K562 (cell line): ENCODE data around the gene RPL27A. TPM values are rescaled to one million over a fixed set of nuclear protein-coding genes. Genes with fewer than 3 reads are reported as not detected.
A peak's percentile ranks its signal among the peaks of the same experiment; 100 is the strongest.

Experiments used
- BACH1 ChIP-seq: fragments of 200-800 bp; sonication (Bioruptor generic); IDR thresholded peaks from 2 replicates; pipeline ENCODE4 v1.6.1; 2016; ENCODE audit warnings: missing genetic modification characterization, missing compliant biosample characterization
- DNMT1 ChIP-seq: fragments of 450-650 bp; IDR thresholded peaks from 2 replicates; pipeline ENCODE4 v1.6.1; 2016; ENCODE audit warnings: antibody characterized with exemption, mild to moderate bottlenecking
- ETV5 ChIP-seq: sonication (generic); formaldehyde crosslinking; IDR thresholded peaks from 2 replicates; pipeline ENCODE4 v1.4.0; 2020; ENCODE audit warnings: low read depth, mild to moderate bottlenecking, missing genetic modification reagents
- FOXP4 ChIP-seq: sonication (generic); formaldehyde crosslinking; IDR thresholded peaks from 2 replicates; pipeline ENCODE4 v1.8.0; 2022; ENCODE audit warnings: mild to moderate bottlenecking, missing genetic modification reagents, borderline replicate concordance
- HEY1 ChIP-seq: fragments of 250-450 bp; sonication (Bioruptor Pico); IDR thresholded peaks from 2 replicates; pipeline ENCODE4 v1.5.0; 2020; ENCODE audit warnings: mild to moderate bottlenecking, moderate library complexity, borderline replicate concordance
- HMG20B ChIP-seq: fragments of 250-450 bp; sonication (Bioruptor Pico); IDR thresholded peaks from 2 replicates; pipeline ENCODE4 v1.5.0; 2021; ENCODE audit warnings: mild to moderate bottlenecking
- NFIC ChIP-seq: fragments of 450-650 bp; IDR thresholded peaks from 2 replicates; pipeline ENCODE4 v1.6.1; 2017; ENCODE audit warnings: mild to moderate bottlenecking, inconsistent platforms
- NKRF ChIP-seq: fragments of 450-650 bp; IDR thresholded peaks from 2 replicates; pipeline ENCODE4 v1.6.1; 2016; ENCODE audit warnings: borderline replicate concordance
- RBM22 ChIP-seq: fragments of 200-400 bp; formaldehyde crosslinking; IDR thresholded peaks from 2 replicates; pipeline ENCODE4 v1.6.1; 2018; ENCODE audit warnings: low read length, low read depth; ENCODE audit not compliant: poor library complexity, severe bottlenecking
- SP1 ChIP-seq: sonication (generic); formaldehyde crosslinking; IDR thresholded peaks from 2 replicates; pipeline ENCODE4 v1.8.1; 2022; ENCODE audit warnings: mild to moderate bottlenecking, missing genetic modification reagents
- TRIM25 ChIP-seq: fragments of 450-650 bp; IDR thresholded peaks from 2 replicates; pipeline ENCODE4 v1.7.0; 2016; ENCODE audit warnings: borderline replicate concordance
- ZNF280B ChIP-seq: fragments of 250-450 bp; sonication (Bioruptor Pico); IDR thresholded peaks from 2 replicates; pipeline ENCODE4 v1.5.1; 2021; ENCODE audit warnings: mild to moderate bottlenecking
- ZNF764 ChIP-seq: fragments of 250-450 bp; sonication (Bioruptor Pico); IDR thresholded peaks from 2 replicates; pipeline ENCODE4 v1.4.0; 2020; ENCODE audit warnings: low read depth, mild to moderate bottlenecking, moderate library complexity
- polyA plus RNA-seq, 8 experiments: library from polyadenylated mRNA; depleted of rRNA in 4 of 8; stranded (reverse) in 5 of 8; unstranded in 3 of 8; fragments of >200 nt; fragmentation: Nextera tagmentation in 2 of 8; fragmentation: Illumina TruSeq in 1 of 8; extraction: Ambion mirVana in 2 of 8; extraction: Trizol in 1 of 8; gene quantifications; 2 replicates each; pipeline versions ENCODE4 v1.2.1 to v1.2.3, GENCODE V29; 2011 to 2014; ENCODE audit warnings: inconsistent platforms in 1 of 8, missing spikeins in 1 of 8
- total RNA-seq, 7 experiments: library from RNA; depleted of rRNA in 6 of 7; stranded (reverse); fragments of >200 nt in 6 of 7; fragmentation: Illumina TruSeq in 2 of 7; extraction: Trizol in 2 of 7; gene quantifications; 2 replicates each; pipeline versions ENCODE4 v1.2.1 to v1.2.3, GENCODE V29; 2011 to 2021; ENCODE audit warnings: low replicate concordance in 1 of 7

RPL27A gene
- total and polyA plus RNA-seq, 9 of the 15 experiments (the other 6 are each of a cell fraction or from before 2014, with no cell fraction given): 790 to 4,241 (median 2,267) TPM

GRCh38 chr11:8688414-8689362 lies 6.1 kb downstream of the RPL27A start (continued):
- TF ChIP-seq FOXP4 (CRISPR knock-in tag) (no peak), TRIM25 (no peak), RBM22 (peak; percentile 86), ZNF764 (no peak), HMG20B (0 out of 2 replicates have a peak, but pooled peaks have one; percentile 33), DNMT1 (peak; percentile 91; the same call in 1 of the 2 replicates), NKRF (0 out of 2 replicates have a peak, but pooled peaks have one; percentile 32), NFIC (no peak), ETV5 (CRISPR knock-in tag) (peak; percentile 100), HEY1 (CRISPR knock-in tag) (no peak), SP1 (CRISPR knock-in tag) (peak; percentile 92), ZNF280B (CRISPR knock-in tag) (no peak), BACH1 (tag) (0 out of 2 replicates have a peak, but pooled peaks have one; percentile 24)
